Thoracic aorta (tissue), 2 donors: Measurements from ENCODE around the gene MGAT5B. TPM values are rescaled to one million over a fixed set of nuclear protein-coding genes. Genes with fewer than 3 reads are reported as not detected.

ENCODE experiments used
- ATAC-seq: fragments of 150-250 bp; one replicate; pipeline ENCODE4 v1.8.0; 2017; ENCODE audit warnings: low read depth; ENCODE audit not compliant: insufficient number of reproducible peaks, low FRiP score
- DNase-seq: peaks from one replicate; pipeline ENCODE4 v3.0.0-alpha.2; 2020; ENCODE audit warnings: low spot score
- H3K27ac ChIP-seq, 2 donors: fragments of 200-600 bp; sonication (generic); 1 replicate in 1 of 2; 2 replicates in 1 of 2; pipeline ENCODE4 v1.5.1; 2016; ENCODE audit warnings: mild to moderate bottlenecking in 2 of 2, moderate library complexity in 2 of 2
- H3K27me3 ChIP-seq: fragments of 200-600 bp; sonication (generic); replicated peaks from 2 replicates; pipeline ENCODE4 v1.6.0; 2016; ENCODE audit warnings: mild to moderate bottlenecking; ENCODE audit not compliant: insufficient read depth
- H3K36me3 ChIP-seq: fragments of 200-600 bp; sonication (generic); one replicate; pipeline ENCODE4 v1.5.1; 2016
- H3K4me1 ChIP-seq, 2 donors: fragments of 200-600 bp; sonication (generic); 1 replicate in 1 of 2; 2 replicates in 1 of 2; pipeline versions ENCODE4 v1.5.1 to v1.6.0; 2016; ENCODE audit warnings: low read depth in 2 of 2, mild to moderate bottlenecking in 1 of 2; ENCODE audit not compliant: control insufficient read depth in 1 of 2
- H3K4me3 ChIP-seq: fragments of 200-600 bp; sonication (generic); 2 replicates; pipeline ENCODE4 v1.5.1; 2016; ENCODE audit warnings: mild to moderate bottlenecking
- H3K9me3 ChIP-seq: fragments of 200-600 bp; sonication (generic); 2 replicates; pipeline ENCODE4 v1.5.1; 2016
- total RNA-seq, 2 donors: library from RNA; depleted of rRNA; stranded (reverse); fragments of >200 nt; gene quantifications; one replicate each; pipeline versions ENCODE4 v1.1.0 to v1.2.3, GENCODE V29; 2016
- TF ChIP-seq, protein P1 (sequence below): fragments of 200-600 bp; sonication (generic); IDR thresholded peaks from one replicate; pipeline ENCODE4 v1.5.1; 2019; ENCODE audit warnings: antibody characterized with exemption

The MGAT5B gene
- total RNA-seq, 2 donors from 2014 or later, result 0.14 TPM; not detected in 1

DNA sequence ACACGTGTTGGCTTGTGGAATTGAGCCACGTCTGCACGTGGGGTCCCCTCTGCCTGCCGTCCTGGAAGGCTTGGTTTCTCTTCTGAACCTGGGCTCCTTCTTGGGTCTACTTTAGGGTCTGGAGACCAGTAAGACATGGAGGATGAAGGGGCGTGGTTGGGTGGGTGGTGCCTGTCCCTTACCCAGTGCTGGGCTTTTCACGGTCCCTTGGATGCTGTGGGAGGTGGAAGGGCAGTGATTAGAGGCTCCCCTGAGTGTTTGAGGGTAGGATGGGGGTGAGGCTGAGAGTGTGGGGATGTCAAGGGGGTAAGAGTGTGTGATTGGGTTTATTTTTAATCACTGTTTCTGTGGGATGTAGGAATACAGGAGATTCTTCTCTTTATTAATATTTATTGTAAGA is 38.3 kb downstream of the MGAT5B start:
- no peaks in the 10 kb centered on the region for H3K36me3 ChIP-seq
- H3K9me3 ChIP-seq, result no peaks in the 10 kb centered on the region
- DNase-seq (no peak), ATAC-seq (no peak)
- H3K4me3 ChIP-seq, result no peak overlapping the region
- TF ChIP-seq, protein P1, sequence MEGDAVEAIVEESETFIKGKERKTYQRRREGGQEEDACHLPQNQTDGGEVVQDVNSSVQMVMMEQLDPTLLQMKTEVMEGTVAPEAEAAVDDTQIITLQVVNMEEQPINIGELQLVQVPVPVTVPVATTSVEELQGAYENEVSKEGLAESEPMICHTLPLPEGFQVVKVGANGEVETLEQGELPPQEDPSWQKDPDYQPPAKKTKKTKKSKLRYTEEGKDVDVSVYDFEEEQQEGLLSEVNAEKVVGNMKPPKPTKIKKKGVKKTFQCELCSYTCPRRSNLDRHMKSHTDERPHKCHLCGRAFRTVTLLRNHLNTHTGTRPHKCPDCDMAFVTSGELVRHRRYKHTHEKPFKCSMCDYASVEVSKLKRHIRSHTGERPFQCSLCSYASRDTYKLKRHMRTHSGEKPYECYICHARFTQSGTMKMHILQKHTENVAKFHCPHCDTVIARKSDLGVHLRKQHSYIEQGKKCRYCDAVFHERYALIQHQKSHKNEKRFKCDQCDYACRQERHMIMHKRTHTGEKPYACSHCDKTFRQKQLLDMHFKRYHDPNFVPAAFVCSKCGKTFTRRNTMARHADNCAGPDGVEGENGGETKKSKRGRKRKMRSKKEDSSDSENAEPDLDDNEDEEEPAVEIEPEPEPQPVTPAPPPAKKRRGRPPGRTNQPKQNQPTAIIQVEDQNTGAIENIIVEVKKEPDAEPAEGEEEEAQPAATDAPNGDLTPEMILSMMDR, result no peak
- H3K27me3 ChIP-seq, result no peaks in the 10 kb centered on the region
- H3K4me1 ChIP-seq, result peaks cover 0 to 3% of the 10 kb centered on the region in 2 donors
- H3K27ac ChIP-seq, result no peak overlapping the region

DNA sequence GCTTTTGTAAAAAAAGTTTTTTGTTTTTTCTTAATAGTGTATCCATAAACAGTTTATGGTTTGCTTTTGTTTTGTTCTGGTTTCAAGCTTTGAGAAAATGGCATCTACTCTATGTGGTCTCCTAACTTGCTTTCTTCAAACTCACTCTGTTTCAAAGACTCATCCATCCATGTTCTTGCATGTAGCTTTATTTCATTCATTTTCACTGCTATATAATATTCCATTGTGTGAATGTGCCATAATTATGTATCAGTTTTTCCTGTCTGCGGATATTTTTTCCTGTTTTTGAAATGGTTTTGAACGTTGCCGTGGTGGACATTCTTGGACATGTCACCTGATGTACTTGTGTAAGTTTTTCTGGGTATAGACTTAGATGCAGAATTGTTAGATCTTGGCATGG is 39.1 kb downstream of the MGAT5B start:
- H3K27me3 ChIP-seq, result no peaks in the 10 kb centered on the region
- no peak for DNase-seq
- no peaks in the 10 kb centered on the region for H3K36me3 ChIP-seq
- no peaks in the 10 kb centered on the region for H3K9me3 ChIP-seq
- H3K4me1 ChIP-seq, result no peaks in the 10 kb centered on the region
- TF ChIP-seq, protein P1, result no peak
- no peak overlapping the region for H3K4me3 ChIP-seq
- ATAC-seq, result no peak
- H3K27ac ChIP-seq, result no peak overlapping the region

- H3K27ac ChIP-seq, result no peak overlapping the region
- no peaks in the 10 kb centered on the region for H3K4me1 ChIP-seq
- no peaks in the 10 kb centered on the region for H3K9me3 ChIP-seq
- TF ChIP-seq, protein P1, result no peak
- ATAC-seq (no peak), DNase-seq (no peak)
- no peak overlapping the region for H3K4me3 ChIP-seq
- H3K36me3 ChIP-seq, result no peaks in the 10 kb centered on the region
- no peaks in the 10 kb centered on the region for H3K27me3 ChIP-seq
These were observed 42.0 kb downstream of the MGAT5B start for GRCh38 chr17:76909971-76910760.

DNA sequence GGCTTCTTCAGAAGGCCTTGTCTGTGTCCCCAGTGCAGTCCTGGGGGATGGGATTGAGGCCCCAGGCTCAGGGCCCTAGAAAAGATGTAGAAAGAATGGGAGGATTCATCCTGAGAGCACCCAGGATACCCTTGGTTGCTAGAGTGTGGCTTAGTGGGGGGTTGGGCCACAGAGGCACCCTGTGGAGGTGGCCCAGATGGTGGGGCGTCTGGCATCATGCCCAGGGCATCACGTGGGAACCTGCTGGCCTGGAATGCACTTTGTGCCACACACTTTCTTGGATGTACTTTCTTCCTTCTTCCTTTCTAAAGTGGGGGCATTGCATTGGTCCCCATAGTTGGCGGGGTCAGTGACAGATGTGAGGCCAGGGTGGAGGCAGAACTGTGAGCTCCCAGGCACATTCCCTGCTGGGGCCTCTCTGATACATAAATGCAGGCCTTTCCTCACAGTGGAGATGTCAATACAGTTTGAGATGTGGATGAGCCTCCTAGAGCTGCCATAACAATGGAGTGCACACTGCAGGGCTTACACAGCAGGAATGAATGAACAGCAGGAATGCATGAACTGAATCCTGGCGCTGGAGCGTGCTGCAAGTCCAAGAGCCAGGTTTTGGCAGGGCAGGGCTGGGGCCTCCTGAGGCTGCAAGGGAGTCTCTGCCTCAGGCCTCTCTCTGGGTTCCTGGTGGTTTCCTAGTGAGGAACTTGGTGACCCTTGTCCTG is 43.3 kb downstream of the MGAT5B start:
- TF ChIP-seq, protein P1, result no peak
- no peak for DNase-seq
- Histone ChIP-seq H3K36me3 (no peaks in the 10 kb centered on the region), H3K4me1 (no peaks in the 10 kb centered on the region), H3K27me3 (no peaks in the 10 kb centered on the region), H3K4me3 (no peak overlapping the region), H3K27ac (no peak overlapping the region), H3K9me3 (no peaks in the 10 kb centered on the region)
- ATAC-seq, result no peak

- no peak for DNase-seq
- Histone ChIP-seq H3K36me3 (no peaks in the 10 kb centered on the region), H3K27ac (no peak overlapping the region), H3K9me3 (no peaks in the 10 kb centered on the region), H3K27me3 (no peaks in the 10 kb centered on the region), H3K4me1 (peaks cover 3 to 6% of the 10 kb centered on the region in 2 donors), H3K4me3 (no peak overlapping the region)
- TF ChIP-seq, protein P1, result no peak
- ATAC-seq, result no peak
These were observed 44.4 kb downstream of the MGAT5B start for GRCh38 chr17:76912421-76913164.
